ENCODE data around the gene SYNE1.

DNA sequence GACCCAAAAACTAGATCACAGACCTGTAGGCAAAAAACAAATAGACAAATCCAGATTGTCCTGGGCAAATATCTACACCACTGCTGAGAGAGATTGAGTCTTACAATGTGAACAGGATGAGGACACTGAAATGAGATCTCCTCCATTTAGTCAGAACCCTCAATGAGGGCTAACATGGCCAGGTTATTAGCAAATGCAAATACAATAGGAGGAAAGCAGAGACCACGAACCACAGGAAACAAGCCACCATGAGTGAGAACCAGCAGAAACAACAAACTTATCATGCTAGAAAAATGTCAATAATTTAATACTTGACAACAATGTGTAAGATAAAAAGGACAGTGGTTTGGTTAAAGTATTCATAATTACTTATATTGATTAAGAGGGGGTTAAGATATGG is 162.8 kb downstream of the SYNE1 start:
- TF ChIP-seq, protein P1, sequence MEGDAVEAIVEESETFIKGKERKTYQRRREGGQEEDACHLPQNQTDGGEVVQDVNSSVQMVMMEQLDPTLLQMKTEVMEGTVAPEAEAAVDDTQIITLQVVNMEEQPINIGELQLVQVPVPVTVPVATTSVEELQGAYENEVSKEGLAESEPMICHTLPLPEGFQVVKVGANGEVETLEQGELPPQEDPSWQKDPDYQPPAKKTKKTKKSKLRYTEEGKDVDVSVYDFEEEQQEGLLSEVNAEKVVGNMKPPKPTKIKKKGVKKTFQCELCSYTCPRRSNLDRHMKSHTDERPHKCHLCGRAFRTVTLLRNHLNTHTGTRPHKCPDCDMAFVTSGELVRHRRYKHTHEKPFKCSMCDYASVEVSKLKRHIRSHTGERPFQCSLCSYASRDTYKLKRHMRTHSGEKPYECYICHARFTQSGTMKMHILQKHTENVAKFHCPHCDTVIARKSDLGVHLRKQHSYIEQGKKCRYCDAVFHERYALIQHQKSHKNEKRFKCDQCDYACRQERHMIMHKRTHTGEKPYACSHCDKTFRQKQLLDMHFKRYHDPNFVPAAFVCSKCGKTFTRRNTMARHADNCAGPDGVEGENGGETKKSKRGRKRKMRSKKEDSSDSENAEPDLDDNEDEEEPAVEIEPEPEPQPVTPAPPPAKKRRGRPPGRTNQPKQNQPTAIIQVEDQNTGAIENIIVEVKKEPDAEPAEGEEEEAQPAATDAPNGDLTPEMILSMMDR (IDR thresholded peaks at IDR 0.05), result no peak
- TF ChIP-seq POLR2A (IDR thresholded peaks at IDR 0.05), result no peak

Measured in heart left ventricle (tissue), 13 donors.